HG03280 (cell line): ENCODE data around the gene ZNF311.

Source experiments
- ATAC-seq: cut with Tn5 transposase; IDR thresholded peaks from one replicate; pipeline ENCODE4 v1.9.1; 2021; ENCODE audit warnings: mild to moderate bottlenecking, moderate library complexity; ENCODE audit not compliant: unreplicated experiment

The ZNF311 gene

GRCh38 chr6:29005183-29005885 is at the start of gene ZNF311:
Gene ZNF311, minus strand, starts transcription at chr6:29005315. Its CDS starts 1,361 bp downstream, at chr6:29003954.
- ATAC-seq = no peak

DNA sequence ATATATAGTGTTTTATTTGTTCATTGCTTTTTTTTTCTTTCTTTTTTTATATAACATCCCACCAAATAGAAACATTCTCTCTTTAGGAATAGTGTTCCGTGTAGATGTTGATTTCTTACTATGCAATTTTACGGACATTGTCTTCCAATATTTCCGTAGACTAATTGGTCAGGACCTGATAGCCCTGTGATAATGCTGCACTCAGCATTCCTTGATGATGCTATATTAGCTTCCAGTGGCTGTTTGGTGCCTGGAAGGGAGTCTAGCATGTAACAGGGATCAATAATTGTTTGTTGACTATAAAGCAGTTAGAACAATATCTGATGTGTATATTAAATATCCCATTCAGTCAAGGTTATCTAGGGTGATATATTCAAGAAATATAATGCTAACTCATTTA is 46.6 kb upstream of the ZNF311 start:
- ATAC-seq = no peak

DNA sequence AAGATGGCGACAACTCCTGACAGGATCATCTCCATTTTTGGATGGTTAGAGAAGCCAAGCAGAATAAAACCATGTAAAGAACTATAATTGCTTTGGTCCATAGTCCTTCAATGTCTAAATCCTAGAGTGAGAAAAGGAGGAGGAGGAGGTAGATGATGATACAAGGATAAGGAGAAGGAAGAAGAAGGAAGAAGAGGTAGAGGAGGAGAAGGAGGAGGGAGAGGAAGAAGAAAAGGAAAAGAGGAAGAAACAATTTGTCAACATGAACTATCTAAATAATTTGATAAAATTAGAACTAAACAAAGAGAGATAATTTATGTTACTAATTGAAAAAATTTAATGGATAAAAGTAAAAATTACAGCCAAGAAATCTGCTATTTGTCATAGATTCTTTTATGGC is 40.0 kb upstream of the ZNF311 start, which contains the start of gene OR2W1:
OR2W1 (minus strand) TSS at position 101 of the 400 bp plus-strand sequence; CDS start at position 101, 0 bp downstream.
- no peak for ATAC-seq

DNA sequence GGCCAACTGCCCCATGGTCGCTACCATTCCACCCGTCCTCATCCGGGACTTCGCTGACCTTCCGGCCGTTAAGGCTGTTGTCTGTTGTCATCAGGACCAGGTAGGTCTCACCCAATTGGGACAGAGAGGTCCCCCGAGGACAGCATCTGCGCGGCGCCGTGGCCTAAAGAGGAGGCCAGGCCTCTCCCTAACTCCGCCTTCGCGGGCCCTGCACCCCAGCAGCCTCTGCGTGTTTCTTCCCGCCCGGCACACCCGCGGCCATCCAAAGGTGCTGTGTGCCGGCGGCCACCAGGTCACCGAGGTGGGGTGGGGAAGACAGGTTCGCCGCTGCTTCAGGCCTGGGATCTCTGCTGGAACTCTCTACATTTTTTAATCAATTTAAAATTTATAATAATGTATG is 30.8 kb upstream of the ZNF311 start:
- ATAC-seq = no peak

DNA sequence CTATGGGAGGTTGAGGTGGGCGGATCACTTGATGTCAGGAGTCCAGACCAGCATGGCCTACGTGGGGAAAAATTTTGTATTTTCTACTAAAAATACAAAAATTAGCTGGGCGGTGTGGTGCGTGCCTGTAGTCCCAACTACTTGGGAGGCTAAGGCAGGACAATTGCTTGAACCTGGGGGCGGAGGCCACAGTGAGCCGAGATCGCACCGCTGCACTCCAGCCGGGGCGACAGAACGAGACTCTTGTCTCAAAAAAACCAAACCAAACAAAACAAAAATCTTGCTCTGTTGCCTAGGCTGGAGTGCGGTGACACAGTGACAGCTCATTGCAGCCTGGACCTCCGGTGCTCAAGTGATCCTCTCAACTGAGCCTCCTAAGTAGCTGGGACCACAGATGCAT is 23.7 kb upstream of the ZNF311 start:
- no peak for ATAC-seq

GRCh38 chr6:29025927-29026585 is 20.9 kb upstream of the ZNF311 start:
- no peak for ATAC-seq

GRCh38 chr6:29021434-29021833 is 16.3 kb upstream of the ZNF311 start:
- ATAC-seq = no peak

DNA sequence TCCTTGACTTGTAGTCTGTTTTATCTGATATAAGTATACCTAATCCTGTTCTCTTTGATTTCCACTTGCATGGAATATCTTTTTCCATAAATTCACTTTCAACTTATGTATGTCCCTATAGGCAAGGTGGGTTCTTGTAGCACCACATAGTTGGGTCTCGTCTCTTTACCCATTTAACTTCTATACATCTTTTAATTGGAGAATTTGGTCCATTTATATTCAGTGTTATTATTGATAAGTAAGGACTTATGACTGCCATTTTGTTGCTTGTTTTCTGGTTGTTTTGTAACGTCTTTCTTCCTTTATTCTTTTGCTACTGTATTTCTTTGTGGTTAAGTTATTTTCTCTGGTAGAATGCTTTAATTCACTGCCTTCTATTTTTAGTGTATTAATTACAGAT is 14.5 kb upstream of the ZNF311 start:
- no peak for ATAC-seq

GRCh38 chr6:29017428-29017802 is 12.3 kb upstream of the ZNF311 start:
- ATAC-seq = no peak

- ATAC-seq = peak; percentile 79
Measured at GRCh38 chr6:29016559-29017427, 11.7 kb upstream of the ZNF311 start.

DNA sequence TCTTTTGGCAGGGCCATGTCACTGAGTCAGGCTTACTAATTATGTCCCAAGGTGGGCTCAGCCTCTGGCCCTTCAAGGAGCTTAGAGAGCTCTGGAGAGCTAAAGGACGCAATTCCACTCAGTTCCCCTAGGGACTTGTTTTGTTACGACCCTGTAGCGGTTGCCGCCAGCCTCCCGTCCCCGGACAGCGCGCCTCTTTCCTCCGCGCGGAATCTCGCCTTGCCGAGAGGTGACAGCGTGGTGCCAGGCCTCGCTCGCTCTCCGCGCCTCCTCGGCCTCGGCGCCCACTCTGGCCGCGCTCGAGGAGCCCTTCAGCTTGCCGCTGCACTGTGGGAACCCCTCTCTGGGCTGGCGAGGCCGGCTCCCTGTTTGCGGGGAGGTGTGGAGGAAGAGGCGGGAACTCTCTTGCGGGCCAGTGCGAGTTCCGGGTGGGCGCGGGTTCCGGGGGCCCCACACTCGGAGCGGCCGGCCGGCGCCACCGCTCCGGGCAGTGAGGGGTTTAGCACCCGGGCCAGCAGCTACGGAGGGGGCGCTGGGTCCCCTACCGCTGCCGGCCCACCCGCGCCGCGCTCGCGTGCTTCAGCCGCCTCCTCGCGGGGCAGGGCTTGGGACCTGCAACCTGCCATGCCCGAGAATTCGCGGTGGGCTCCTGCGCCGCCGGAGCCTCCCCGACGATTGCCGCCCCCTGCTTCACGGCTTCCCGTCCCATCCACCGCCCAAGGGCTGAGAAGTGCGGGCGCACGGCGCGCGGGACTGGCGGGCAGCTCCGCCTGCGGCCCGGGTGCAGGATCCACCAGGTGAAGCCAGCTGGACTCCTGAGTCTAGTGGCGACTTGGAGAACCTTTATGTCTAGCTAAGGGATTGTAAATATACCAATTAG is 9.9 kb upstream of the ZNF311 start:
- no peak for ATAC-seq

- ATAC-seq = no peak
Measured at GRCh38 chr6:29011276-29011734, 6.2 kb upstream of the ZNF311 start.

- ATAC-seq = no peak
Measured at GRCh38 chr6:29009358-29009757, 4.2 kb upstream of the ZNF311 start.

- no peak for ATAC-seq
Measured at GRCh38 chr6:29008089-29008488, 3.0 kb upstream of the ZNF311 start.

- ATAC-seq = no peak
Measured at GRCh38 chr6:28996844-28997510, 8.1 kb downstream of the ZNF311 start.

- no peak for ATAC-seq
Measured at GRCh38 chr6:28995093-28995650, 9.9 kb downstream of the ZNF311 start.

- no peak for ATAC-seq
Measured at GRCh38 chr6:28988536-28989311, 16.4 kb downstream of the ZNF311 start.

DNA sequence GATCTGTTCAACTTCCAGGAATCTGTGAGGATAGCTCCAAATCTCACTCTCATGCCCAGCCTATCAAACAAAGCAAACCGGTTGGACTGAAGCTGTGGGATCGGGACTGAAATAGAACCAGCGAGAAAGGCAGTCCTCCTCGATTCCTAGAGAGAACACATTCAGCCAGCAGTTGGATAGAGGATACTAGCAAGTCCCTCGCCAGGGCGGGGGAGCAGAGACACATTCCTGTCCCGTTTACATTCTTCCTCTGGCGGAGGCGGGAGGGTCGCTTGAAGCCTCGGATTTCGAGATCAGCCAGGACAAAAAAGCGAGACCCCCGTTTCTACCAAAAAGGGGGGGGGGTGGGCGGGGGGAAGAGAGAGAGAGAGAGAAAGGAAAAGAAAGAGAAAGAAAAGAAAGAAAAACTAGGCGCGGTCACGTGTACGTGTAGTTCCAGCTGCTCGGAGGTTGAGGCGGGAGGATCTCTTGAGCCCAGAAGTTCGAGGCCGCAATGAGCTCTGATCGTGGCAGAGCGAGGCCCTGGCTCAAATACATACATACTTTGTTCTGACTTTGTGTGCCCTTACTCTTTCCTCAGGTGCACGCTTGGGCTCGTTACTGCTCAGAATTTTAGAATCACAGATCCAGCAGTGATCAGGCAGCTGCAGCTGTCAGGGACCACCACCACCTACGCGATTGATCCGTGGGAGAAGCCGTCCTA is 19.5 kb downstream of the ZNF311 start:
- ATAC-seq = no peak
